Measurements from ENCODE around the gene CCDC59. TPM values are rescaled to one million over a fixed set of nuclear protein-coding genes. Genes with fewer than 3 reads are reported as not detected.

CCDC59 gene
- total RNA-seq, 2 donors from 2014 or later, result 22.6 to 42.0 TPM

GRCh38 chr12:82357340-82357739 lies 847 bp downstream of the CCDC59 start:
- H3K27me3 ChIP-seq (replicated peaks; ENCODE audit: insufficient read depth), result no peaks in the 10 kb centered on the region
- peak overlapping the region in 1 of 2 donors; percentile 96 for H3K27ac ChIP-seq
- no peak for DNase-seq (ENCODE audit: low spot score)
- no peaks in the 10 kb centered on the region for H3K4me1 ChIP-seq (replicated peaks)
- peak overlapping the region; percentile 70 to 74 for H3K4me3 ChIP-seq
- no peaks in the 10 kb centered on the region for H3K9me3 ChIP-seq
- intact Hi-C loops (cut with DNase I), result no loop called here
- H3K36me3 ChIP-seq, result no peaks in the 10 kb centered on the region
- WGBS, result 47% methylated on average over 4 of the region's 4 CpGs
- TF ChIP-seq POLR2A (IDR thresholded peaks at IDR 0.05) (no peak), CTCF (IDR thresholded peaks at IDR 0.05) (no peak), POLR2AphosphoS5 (IDR thresholded peaks at IDR 0.05) (no peak)

- WGBS, result 83% methylated on average over 6 of the region's 6 CpGs
- Histone ChIP-seq H3K9me3 (no peaks in the 10 kb centered on the region), H3K27ac (no peak overlapping the region), H3K36me3 (no peaks in the 10 kb centered on the region), H3K27me3 (replicated peaks; ENCODE audit: insufficient read depth) (no peaks in the 10 kb centered on the region), H3K4me1 (replicated peaks) (no peaks in the 10 kb centered on the region), H3K4me3 (no peak overlapping the region)
- intact Hi-C loops (cut with DNase I), result no loop called here
- DNase-seq (ENCODE audit: low spot score), result no peak
- TF ChIP-seq POLR2AphosphoS5 (IDR thresholded peaks at IDR 0.05) (no peak), POLR2A (IDR thresholded peaks at IDR 0.05) (no peak), CTCF (IDR thresholded peaks at IDR 0.05) (no peak)
Measured at GRCh38 chr12:82351390-82351789, 6.8 kb downstream of the CCDC59 start.

GRCh38 chr12:82350161-82350560 lies 8.0 kb downstream of the CCDC59 start:
- intact Hi-C loops (cut with DNase I), result no loop called here
- no peaks in the 10 kb centered on the region for H3K36me3 ChIP-seq
- no peaks in the 10 kb centered on the region for H3K27me3 ChIP-seq (replicated peaks; ENCODE audit: insufficient read depth)
- DNase-seq (ENCODE audit: low spot score), result no peak
- TF ChIP-seq CTCF (IDR thresholded peaks at IDR 0.05) (no peak), POLR2AphosphoS5 (IDR thresholded peaks at IDR 0.05) (no peak), POLR2A (IDR thresholded peaks at IDR 0.05) (no peak)
- no peaks in the 10 kb centered on the region for H3K9me3 ChIP-seq
- no peaks in the 10 kb centered on the region for H3K4me1 ChIP-seq (replicated peaks)
- H3K27ac ChIP-seq, result no peak overlapping the region
- 100% methylated on average over 3 of the region's 3 CpGs for WGBS
- no peak overlapping the region for H3K4me3 ChIP-seq

- DNase-seq (ENCODE audit: low spot score), result no peak
- no peak overlapping the region for H3K4me3 ChIP-seq
- H3K27ac ChIP-seq, result no peak overlapping the region
- intact Hi-C loops (cut with DNase I), result loop anchor here (5.0 kb wide), 1 partner anchor 682 kb away; no protein-coding TSS in a partner anchor
- no peak for TF ChIP-seq POLR2AphosphoS5 (IDR thresholded peaks at IDR 0.05)
- no peak for TF ChIP-seq CTCF (IDR thresholded peaks at IDR 0.05)
- no peaks in the 10 kb centered on the region for H3K9me3 ChIP-seq
- 9% methylated on average over 1 of the region's 1 CpG for WGBS
- no peaks in the 10 kb centered on the region for H3K4me1 ChIP-seq (replicated peaks)
- H3K27me3 ChIP-seq (replicated peaks; ENCODE audit: insufficient read depth), result no peaks in the 10 kb centered on the region
- H3K36me3 ChIP-seq, result no peaks in the 10 kb centered on the region
Measured at GRCh38 chr12:82329508-82329907, 28.7 kb downstream of the CCDC59 start.

GRCh38 chr12:82327861-82328260 lies 30.3 kb downstream of the CCDC59 start:
- Histone ChIP-seq H3K27me3 (replicated peaks; ENCODE audit: insufficient read depth) (no peaks in the 10 kb centered on the region), H3K27ac (no peak overlapping the region), H3K4me1 (replicated peaks) (no peaks in the 10 kb centered on the region), H3K36me3 (no peaks in the 10 kb centered on the region), H3K4me3 (no peak overlapping the region), H3K9me3 (no peaks in the 10 kb centered on the region)
- DNase-seq (ENCODE audit: low spot score), result no peak
- intact Hi-C loops (cut with DNase I), result loop anchor here (5.0 kb wide), 1 partner anchor 681 kb away; no protein-coding TSS in a partner anchor
- WGBS, result 45% methylated on average over 1 of the region's 1 CpG
- TF ChIP-seq POLR2AphosphoS5 (IDR thresholded peaks at IDR 0.05), result no peak
- TF ChIP-seq CTCF (IDR thresholded peaks at IDR 0.05), result no peak
- TF ChIP-seq POLR2A (IDR thresholded peaks at IDR 0.05), result no peak

Measured in prostate gland (tissue), 2 donors.